Globus pallidus (tissue), 1 donor: ENCODE results near the gene DIAPH1.

Experiments
- DNase-seq: peaks from one replicate; pipeline ENCODE4 v3.0.0-alpha.2; 2015; ENCODE audit warnings: low spot score

The DIAPH1 gene

GRCh38 chr5:141519605-141520565 is 98.9 kb downstream of the DIAPH1 start:
- no peak for DNase-seq

- no peak for DNase-seq
Observed at GRCh38 chr5:141518618-141519015, 100.2 kb downstream of the DIAPH1 start.

DNA sequence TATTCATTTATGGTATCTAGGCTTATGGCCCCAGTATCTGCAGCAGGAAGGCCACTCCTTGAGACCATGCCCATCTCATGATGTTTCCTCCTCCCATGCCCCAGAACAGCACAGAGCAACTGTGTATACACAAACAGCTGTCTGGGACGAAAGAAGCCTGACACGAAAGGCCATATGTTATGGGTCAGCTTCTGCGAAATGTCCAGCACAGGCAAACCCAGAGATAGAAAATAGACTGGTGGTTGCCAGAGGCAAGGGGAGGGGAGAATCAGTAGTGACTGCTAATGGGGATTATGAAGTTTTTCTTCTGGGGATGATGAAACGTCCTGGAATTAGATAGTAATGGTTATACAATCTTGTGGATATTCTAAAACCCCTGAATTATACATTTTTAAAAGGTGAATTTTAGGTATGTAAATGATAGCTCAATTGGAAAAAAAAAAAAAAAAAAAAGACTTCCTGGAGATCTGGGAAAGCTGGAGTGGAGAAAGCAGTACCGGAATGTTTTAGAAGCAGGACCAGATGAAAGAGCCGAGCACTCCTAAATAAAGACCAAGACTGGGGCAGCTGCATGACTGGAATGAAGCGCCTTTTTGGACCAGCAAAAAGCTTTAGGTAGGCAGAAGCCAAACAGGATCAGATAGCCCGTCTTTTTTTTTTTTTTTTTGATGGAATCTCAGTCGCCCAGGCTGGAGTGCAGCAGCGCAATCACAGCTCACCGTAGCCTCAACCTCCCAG is 100.8 kb downstream of the DIAPH1 start:
- DNase-seq, result no peak

DNA sequence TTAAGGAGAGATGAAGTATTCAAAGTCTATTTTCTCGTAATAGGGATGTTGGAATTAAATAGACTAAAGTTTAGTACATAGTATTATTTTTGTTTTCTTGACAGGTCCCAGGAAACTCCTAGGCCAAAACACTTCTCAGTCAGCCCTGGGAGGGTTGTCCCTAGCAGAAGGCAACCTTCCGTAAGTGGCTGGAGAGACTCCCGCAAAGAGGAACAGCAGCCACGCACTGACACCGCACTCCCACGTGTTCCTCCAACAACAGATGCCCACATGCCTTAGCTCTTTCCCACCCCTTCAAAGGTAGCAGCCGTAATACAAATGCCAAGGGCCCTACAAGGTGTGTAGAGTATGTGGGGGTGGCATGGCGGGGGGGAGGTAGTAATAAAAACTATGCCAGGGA is 101.5 kb downstream of the DIAPH1 start:
- no peak for DNase-seq

- no peak for DNase-seq
Observed at GRCh38 chr5:141516672-141517025, 102.2 kb downstream of the DIAPH1 start.

GRCh38 chr5:141515946-141516671 is 102.7 kb downstream of the DIAPH1 start:
- no peak for DNase-seq

DNA sequence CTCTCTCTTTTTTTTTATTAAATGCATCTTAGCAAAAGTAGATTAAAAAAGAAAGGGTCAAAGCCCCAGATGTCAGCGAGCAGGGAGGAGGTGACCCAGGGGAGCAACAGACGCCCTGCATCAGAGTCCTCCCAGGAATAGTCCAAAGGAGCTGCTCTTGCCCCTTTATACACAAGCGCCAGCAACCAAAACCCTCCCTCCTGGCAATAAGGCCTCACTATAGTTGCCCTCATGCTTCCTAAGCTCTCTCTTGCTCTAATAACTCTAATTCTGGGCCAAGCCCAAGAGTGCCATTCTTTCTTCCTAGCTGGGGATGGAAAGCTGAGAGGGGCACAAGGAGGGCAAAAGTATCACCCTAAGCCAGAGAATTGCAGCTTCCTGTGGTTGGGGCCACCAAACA is 103.7 kb downstream of the DIAPH1 start:
- no peak for DNase-seq

DNA sequence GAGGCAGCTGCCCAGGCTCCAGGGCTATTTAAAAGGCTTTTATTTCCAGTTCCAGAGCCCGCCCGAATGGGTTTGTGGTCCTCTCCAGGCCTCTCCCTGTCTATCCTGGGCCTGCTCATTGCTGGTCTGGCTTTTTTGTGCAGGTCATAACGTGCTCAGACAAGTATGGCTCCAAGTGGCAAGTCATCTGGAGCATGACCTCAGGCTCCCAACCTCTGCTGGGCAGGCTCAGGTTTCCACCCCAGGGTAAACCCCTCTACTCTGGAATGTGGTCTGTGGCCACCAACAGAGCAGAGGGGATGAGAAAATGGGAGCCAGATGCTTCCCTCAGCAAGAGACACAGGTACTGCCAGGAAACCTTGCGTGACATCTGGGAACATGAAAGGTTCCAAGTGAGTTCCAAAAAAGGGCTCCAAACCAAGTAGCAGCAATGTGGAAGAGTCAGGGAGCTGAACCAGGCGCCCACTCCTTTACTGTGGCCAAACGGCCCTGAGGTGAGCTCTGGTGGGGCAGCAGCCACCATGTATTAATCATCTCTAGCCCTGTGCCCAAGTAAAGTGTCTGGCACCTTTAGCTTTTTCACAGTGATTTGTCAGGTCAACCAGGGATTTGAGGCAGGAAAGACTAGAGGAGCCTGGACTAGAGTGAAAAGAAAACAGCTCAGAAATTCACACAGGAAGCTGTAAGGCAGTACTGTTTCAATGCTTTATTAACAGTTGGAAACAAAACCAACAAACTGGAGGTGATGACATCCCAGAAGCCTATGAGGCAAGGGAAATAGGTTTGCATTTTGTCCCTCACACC is 104.3 kb downstream of the DIAPH1 start:
- no peak for DNase-seq

DNA sequence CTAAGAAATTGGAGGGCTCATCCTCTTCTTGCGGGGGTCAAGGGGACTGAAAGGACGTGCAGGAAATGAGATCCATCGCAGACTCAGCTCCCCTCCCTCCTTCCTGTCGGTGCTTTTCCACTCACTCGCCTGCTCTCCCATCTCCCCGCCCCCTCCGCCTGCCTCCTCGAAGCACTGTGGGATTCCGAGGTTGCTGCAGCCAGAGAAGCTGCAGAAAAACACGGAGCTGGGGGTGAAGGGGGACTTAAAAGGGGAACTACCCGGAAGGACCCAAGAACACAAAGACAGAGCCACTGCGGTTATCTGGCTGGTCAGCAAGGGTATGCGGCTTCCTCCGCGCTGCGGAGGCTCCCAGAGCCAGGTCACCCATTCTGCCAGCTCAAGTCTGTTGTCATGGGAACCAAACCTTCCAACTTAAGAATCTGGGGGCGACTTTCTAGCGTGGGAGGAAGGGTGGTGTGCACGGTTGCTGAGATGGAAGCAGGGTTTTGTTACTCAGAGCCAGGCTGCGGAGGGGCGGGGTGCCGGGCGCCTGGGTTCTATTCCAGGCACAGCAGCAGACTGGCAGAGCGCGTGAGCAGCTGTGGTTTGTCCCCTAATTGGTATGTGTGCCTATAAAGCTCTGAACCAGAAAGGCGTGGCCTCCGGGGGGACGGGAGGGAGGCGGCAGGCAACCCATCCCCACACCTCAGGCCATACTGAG is 105.0 kb downstream of the DIAPH1 start:
- DNase-seq, result peak; percentile 77

DNA sequence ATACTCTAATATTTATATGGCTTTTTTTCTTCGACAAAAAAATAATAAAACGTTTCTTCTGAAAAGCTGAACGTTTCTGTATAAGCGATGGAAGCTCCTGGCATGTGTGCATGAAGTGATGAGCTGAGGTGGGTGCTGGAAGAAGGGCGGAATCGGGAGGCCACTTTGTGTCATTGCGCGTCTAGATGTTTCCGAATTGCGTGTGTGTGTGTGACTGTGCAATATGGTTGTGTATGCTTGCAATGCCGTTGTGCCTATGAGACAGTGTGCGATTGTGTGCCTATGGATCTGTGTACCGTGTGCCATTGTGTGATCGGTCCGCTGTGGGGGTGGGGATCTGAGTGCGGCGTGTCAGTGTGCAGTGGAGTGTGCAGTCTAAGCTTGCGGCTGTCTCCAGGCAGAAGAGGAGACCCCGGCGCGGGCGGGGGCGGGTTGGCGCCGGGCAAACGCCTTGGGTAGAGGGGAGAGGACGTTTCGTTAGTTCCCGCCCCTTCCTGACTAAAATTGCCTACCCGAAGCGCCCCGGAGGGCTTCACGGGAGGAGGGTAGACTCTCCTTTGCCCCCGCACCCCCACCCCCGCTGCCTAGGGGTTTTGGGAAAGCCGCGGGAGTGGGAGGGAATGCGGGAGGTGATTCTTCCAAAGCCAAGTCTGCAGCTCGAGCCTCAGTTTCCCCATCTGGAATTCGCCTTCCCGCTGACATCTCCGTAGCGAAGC is 105.7 kb downstream of the DIAPH1 start:
- no peak for DNase-seq

- DNase-seq, result no peak
Observed at GRCh38 chr5:141512390-141512910, 106.3 kb downstream of the DIAPH1 start.

DNA sequence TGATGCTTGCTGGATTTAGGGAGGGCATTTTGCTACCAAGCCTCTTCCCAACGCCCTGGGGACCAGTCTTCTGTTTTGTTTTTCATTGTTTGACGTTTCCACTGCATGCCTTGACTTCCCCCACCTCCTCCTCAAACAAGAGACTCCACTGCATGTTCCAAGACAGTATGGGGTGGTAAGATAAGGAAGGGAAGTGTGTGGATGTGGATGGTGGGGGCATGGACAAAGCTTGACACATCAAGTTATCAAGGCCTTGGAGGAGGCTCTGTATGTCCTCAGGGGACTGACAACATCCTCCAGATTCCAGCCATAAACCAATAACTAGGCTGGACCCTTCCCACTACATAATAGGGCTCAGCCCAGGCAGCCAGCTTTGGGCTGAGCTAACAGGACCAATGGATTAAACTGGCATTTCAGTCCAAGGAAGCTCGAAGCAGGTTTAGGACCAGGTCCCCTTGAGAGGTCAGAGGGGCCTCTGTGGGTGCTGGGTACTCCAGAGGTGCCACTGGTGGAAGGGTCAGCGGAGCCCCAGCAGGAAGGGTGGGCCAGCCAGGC is 107.0 kb downstream of the DIAPH1 start:
- DNase-seq, result no peak

- DNase-seq, result no peak
Observed at GRCh38 chr5:141510850-141511601, 107.8 kb downstream of the DIAPH1 start.

GRCh38 chr5:141510160-141510559 is 108.6 kb downstream of the DIAPH1 start:
- no peak for DNase-seq

- no peak for DNase-seq
Observed at GRCh38 chr5:141508798-141509611, 109.8 kb downstream of the DIAPH1 start.

- DNase-seq, result no peak
Observed at GRCh38 chr5:141508440-141508797, 110.4 kb downstream of the DIAPH1 start.

DNA sequence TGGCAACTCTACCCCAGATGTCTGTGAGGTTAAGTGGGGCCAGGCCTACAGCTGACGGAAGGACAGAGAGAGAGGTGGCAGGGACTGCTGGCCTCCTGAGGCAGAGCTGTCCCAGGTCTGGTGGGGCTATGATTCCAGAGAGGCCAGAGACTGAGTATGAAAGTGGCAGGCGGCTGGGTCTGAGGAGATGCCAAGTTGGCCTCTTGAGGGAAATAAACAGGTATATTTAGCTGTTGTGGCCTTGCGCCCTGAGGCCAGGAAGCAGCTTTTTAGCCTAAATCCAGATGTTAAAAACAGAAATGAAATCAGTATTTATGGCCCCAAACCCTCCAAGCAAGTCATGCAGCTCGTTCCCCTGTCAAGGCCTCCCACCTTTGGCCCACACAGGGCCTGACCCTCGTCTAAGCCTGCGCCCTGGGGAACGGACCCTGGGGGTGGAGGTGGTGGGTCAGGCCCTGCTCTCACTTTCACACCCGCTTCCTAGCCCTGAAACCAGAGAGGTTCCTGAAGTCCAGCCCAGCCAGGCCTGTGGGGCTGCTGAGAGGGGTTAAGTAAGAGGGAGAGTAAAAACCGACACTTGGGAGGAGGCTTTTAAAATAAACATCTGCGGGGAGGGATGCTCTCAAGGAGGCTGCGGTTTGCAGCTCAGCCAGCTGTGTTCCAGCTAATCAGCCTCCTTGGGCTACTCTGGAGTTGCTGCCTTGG is 111.3 kb downstream of the DIAPH1 start:
- no peak for DNase-seq
